K562 (cell line): ENCODE measurements around the gene IL17RC. TPM values are rescaled to one million over a fixed set of nuclear protein-coding genes. Genes with fewer than 3 reads are reported as not detected.

ENCODE experiments used
- ATAC-seq: fragments of 200-7000 bp; cut with Tn5 transposase; 3 replicates; pipeline ENCODE4 v1.9.1; 2020; ENCODE audit warnings: moderate library complexity
- BruUV-seq: library from RNA; stranded (reverse); fragments of 400-500 nt; replicated peaks from 2 replicates; lab custom pipeline; 2021; lab: Mats Ljungman, UMichigan
- CTCF ChIA-PET: fragments of 300-600 bp; formaldehyde crosslinking; extraction: SDS; loops from one replicate; lab custom pipeline; 2021; ENCODE audit warnings: low intra/inter-chr PET ratio; lab: Yijun Ruan, JAX
- POLR2A ChIA-PET: fragments of 300-600, 350-650 bp; sonication (Branson Sonifier 250); formaldehyde crosslinking; extraction: SDS; loops from one replicate; lab custom pipeline; 2021; ENCODE audit warnings: antibody characterized with exemption, inconsistent platforms; lab: Yijun Ruan, JAX
- DNase-seq, 4 experiments: peaks; one replicate each; pipeline versions ENCODE4 v3.0.0 to v3.0.0-alpha.2; 2011 to 2018; ENCODE audit warnings: low spot score in 3 of 4, mixed read lengths in 3 of 4; ENCODE audit errors: extremely low read depth in 1 of 4
- FAIRE-seq: peaks from 2 replicates; lab custom pipeline; 2011; peaks lifted over from hg19 to GRCh38; lab: Jason Lieb, UNC
- H2AFZ ChIP-seq: 2 replicates; pipeline ENCODE4 v1.6.0; 2011; ENCODE audit warnings: low read depth, low read length, control low read depth, inconsistent platforms
- H3K27ac ChIP-seq: fragments of 200-600 bp; 3 replicates; pipeline ENCODE4 v1.8.0; 2011; ENCODE audit warnings: low read depth, mild to moderate bottlenecking, control low read depth, inconsistent platforms, low read length, moderate library complexity, mixed read lengths; ENCODE audit errors: extremely low read depth
- H3K27me3 ChIP-seq, 2 experiments: fragments of 300-600 bp in 1 of 2; 2 replicates in 1 of 2; 3 replicates in 1 of 2; pipeline versions ENCODE4 v1.6.0 to v1.8.0; 2011; ENCODE audit warnings: inconsistent platforms in 2 of 2, low read length in 2 of 2, mild to moderate bottlenecking in 1 of 2, mixed read lengths in 1 of 2, moderate library complexity in 1 of 2; ENCODE audit not compliant: control insufficient read depth in 2 of 2, insufficient read depth in 2 of 2
- H3K36me3 ChIP-seq: fragments of 300-600 bp; 3 replicates; pipeline ENCODE4 v1.8.0; 2011; ENCODE audit warnings: mild to moderate bottlenecking, low read length, inconsistent platforms; ENCODE audit not compliant: control insufficient read depth, insufficient read depth
- H3K4me1 ChIP-seq, 2 experiments: fragments of 200-600 bp in 1 of 2; replicated peaks in 1 of 2; 2 replicates in 1 of 2; 3 replicates in 1 of 2; pipeline versions ENCODE4 v1.5.1 to v1.8.0; 2011; ENCODE audit warnings: inconsistent platforms in 2 of 2, low read length in 2 of 2, mild to moderate bottlenecking in 1 of 2, mixed read lengths in 1 of 2, moderate library complexity in 1 of 2; ENCODE audit not compliant: control insufficient read depth in 2 of 2, insufficient read depth in 2 of 2
- H3K4me2 ChIP-seq: 2 replicates; pipeline ENCODE4 v1.6.1; 2011; ENCODE audit warnings: low read length, control low read depth, inconsistent platforms, mixed read lengths; ENCODE audit not compliant: insufficient read depth
- H3K4me3 ChIP-seq: fragments of 200-600 bp; sonication (generic), shearing (Covaris generic); 2 replicates; pipeline ENCODE4 v1.5.1; 2016; ENCODE audit warnings: control low read depth, inconsistent platforms
- H3K79me2 ChIP-seq: fragments of 200-600 bp; 3 replicates; pipeline ENCODE4 v1.8.0; 2011; ENCODE audit warnings: low read length, inconsistent platforms; ENCODE audit not compliant: control insufficient read depth, insufficient read depth
- H3K9ac ChIP-seq, 2 experiments: 2 replicates each; pipeline versions ENCODE4 v1.6.0 to v1.6.1; 2011; ENCODE audit warnings: low read depth in 2 of 2, low read length in 2 of 2, control low read depth in 1 of 2, inconsistent platforms in 1 of 2, mild to moderate bottlenecking in 1 of 2, mixed read lengths in 1 of 2; ENCODE audit not compliant: insufficient read depth in 1 of 2
- H3K9me1 ChIP-seq: one replicate; pipeline ENCODE4 v1.6.0; 2011; ENCODE audit warnings: inconsistent platforms, mild to moderate bottlenecking, low read length, moderate library complexity; ENCODE audit not compliant: control insufficient read depth, insufficient read depth
- H3K9me3 ChIP-seq: replicated peaks from 2 replicates; pipeline ENCODE4 v1.5.1; 2011; ENCODE audit warnings: low read depth, low read length, inconsistent platforms; ENCODE audit not compliant: control insufficient read depth, insufficient read depth
- H4K20me1 ChIP-seq: replicated peaks from 2 replicates; pipeline ENCODE4 v1.6.1; 2011; ENCODE audit warnings: low read length, inconsistent platforms, mixed read lengths; ENCODE audit not compliant: control insufficient read depth, insufficient read depth
- CTBP1 ChIP-seq: fragments of 450-650 bp; IDR thresholded peaks from 2 replicates; pipeline ENCODE4 v1.6.1; 2016; ENCODE audit warnings: borderline replicate concordance
- ELF1 ChIP-seq: fragments of 200-800 bp; sonication (Bioruptor generic); IDR thresholded peaks from 2 replicates; pipeline ENCODE4 v1.6.1; 2016; ENCODE audit warnings: missing genetic modification characterization, missing compliant biosample characterization
- HDAC3 ChIP-seq: fragments of 450-650 bp; IDR thresholded peaks from 2 replicates; pipeline ENCODE4 v1.6.1; 2018; ENCODE audit warnings: borderline replicate concordance, mild to moderate bottlenecking, moderate library complexity; ENCODE audit not compliant: partially characterized antibody
- MAFG ChIP-seq: fragments of 450-650 bp; conservative IDR thresholded peaks from 2 replicates; pipeline ENCODE4 v1.6.1; 2016; ENCODE audit warnings: missing genetic modification characterization, missing compliant biosample characterization
- MBD2 ChIP-seq: sonication (generic); IDR thresholded peaks from 2 replicates; pipeline ENCODE4 v1.6.1; 2016; ENCODE audit warnings: low read depth, borderline replicate concordance
- MYBL2 ChIP-seq, 2 experiments: fragments of 450-650 bp in 1 of 2; sonication (generic) in 1 of 2; formaldehyde crosslinking in 1 of 2; IDR thresholded peaks; 2 replicates each; pipeline versions ENCODE4 v1.6.1 to v1.8.1; 2017 to 2022; ENCODE audit warnings: borderline replicate concordance in 1 of 2, inconsistent platforms in 1 of 2, low read depth in 1 of 2, mild to moderate bottlenecking in 1 of 2, missing genetic modification reagents in 1 of 2, moderate library complexity in 1 of 2
- NFRKB ChIP-seq: fragments of 450-650 bp; IDR thresholded peaks from 2 replicates; pipeline ENCODE4 v1.6.1; 2016; ENCODE audit warnings: low read depth
- POU5F1 ChIP-seq: fragments of 150-350 bp; IDR thresholded peaks from 2 replicates; pipeline ENCODE4 v1.6.1; 2014; ENCODE audit warnings: borderline replicate concordance, low read length, low read depth, mild to moderate bottlenecking; ENCODE audit not compliant: partially characterized antibody
- SMAD3 ChIP-seq: fragments of 450-650 bp; formaldehyde crosslinking; conservative IDR thresholded peaks from 2 replicates; pipeline ENCODE4 v1.4.0; 2020; ENCODE audit warnings: mild to moderate bottlenecking
- ZC3H8 ChIP-seq: fragments of 450-650 bp; IDR thresholded peaks from 2 replicates; pipeline ENCODE4 v1.6.1; 2017
- ZFP36 ChIP-seq: fragments of 150-350 bp; IDR thresholded peaks from 2 replicates; pipeline ENCODE4 v1.6.1; 2018; ENCODE audit warnings: low read length, low read depth; ENCODE audit not compliant: partially characterized antibody
- ZNF780A ChIP-seq: fragments of 250-450 bp; sonication (Bioruptor Pico); IDR thresholded peaks from 2 replicates; pipeline ENCODE4 v1.5.0; 2021; ENCODE audit warnings: mild to moderate bottlenecking
- WGBS: fragments of 100-300 bp; shearing (Covaris generic); methylation state at CpG from one replicate; pipeline ENCODE4 v1.1.6; 2016; ENCODE audit warnings: low coverage, mixed read lengths; ENCODE audit not compliant: insufficient coverage; ENCODE audit errors: missing lambda C conversion rate; 5-methylcytosine and 5-hydroxymethylcytosine counted together
- in situ Hi-C: fragments of 300-500 bp; cut with MboI; formaldehyde crosslinking; loops from 4 replicates; pipeline ENCODE4 v1.15.0; 2018; ENCODE audit warnings: inconsistent platforms, mixed read lengths
- intact Hi-C: fragments of 100-400 bp; cut with micrococcal nuclease; formaldehyde crosslinking; loops from 2 replicates; pipeline ENCODE4 v1.14.2; 2022
- polyA plus RNA-seq, 8 experiments: library from polyadenylated mRNA; depleted of rRNA in 4 of 8; stranded (reverse) in 5 of 8; unstranded in 3 of 8; fragments of >200 nt; fragmentation: Nextera tagmentation in 2 of 8; fragmentation: Illumina TruSeq in 1 of 8; extraction: Ambion mirVana in 2 of 8; extraction: Trizol in 1 of 8; gene quantifications; 2 replicates each; pipeline versions ENCODE4 v1.2.1 to v1.2.3, GENCODE V29; 2011 to 2014; ENCODE audit warnings: inconsistent platforms in 1 of 8, missing spikeins in 1 of 8
- total RNA-seq, 7 experiments: library from RNA; depleted of rRNA in 6 of 7; stranded (reverse); fragments of >200 nt in 6 of 7; fragmentation: Illumina TruSeq in 2 of 7; extraction: Trizol in 2 of 7; gene quantifications; 2 replicates each; pipeline versions ENCODE4 v1.2.1 to v1.2.3, GENCODE V29; 2011 to 2021; ENCODE audit warnings: low replicate concordance in 1 of 7
- TF ChIP-seq, protein P1 (sequence below): fragments of 450-650 bp; IDR thresholded peaks from 2 replicates; pipeline ENCODE4 v1.6.1; 2016; ENCODE audit warnings: borderline replicate concordance
- TF ChIP-seq, protein P2 (sequence below): fragments of 250-450 bp; sonication (Bioruptor Pico); IDR thresholded peaks from 2 replicates; pipeline ENCODE4 v1.9.0; 2021; ENCODE audit warnings: mild to moderate bottlenecking
- TF ChIP-seq, protein P3 (sequence below): sonication (generic); formaldehyde crosslinking; IDR thresholded peaks from 2 replicates; pipeline ENCODE4 v1.8.0; 2022; ENCODE audit warnings: mild to moderate bottlenecking, missing genetic modification reagents

The IL17RC gene
- total and polyA plus RNA-seq, 9 of the 15 experiments (the other 6 are each of a cell fraction or from before 2014, with no cell fraction given) = 0.15 to 11.4 (median 7.1) TPM; not detected in 1

DNA sequence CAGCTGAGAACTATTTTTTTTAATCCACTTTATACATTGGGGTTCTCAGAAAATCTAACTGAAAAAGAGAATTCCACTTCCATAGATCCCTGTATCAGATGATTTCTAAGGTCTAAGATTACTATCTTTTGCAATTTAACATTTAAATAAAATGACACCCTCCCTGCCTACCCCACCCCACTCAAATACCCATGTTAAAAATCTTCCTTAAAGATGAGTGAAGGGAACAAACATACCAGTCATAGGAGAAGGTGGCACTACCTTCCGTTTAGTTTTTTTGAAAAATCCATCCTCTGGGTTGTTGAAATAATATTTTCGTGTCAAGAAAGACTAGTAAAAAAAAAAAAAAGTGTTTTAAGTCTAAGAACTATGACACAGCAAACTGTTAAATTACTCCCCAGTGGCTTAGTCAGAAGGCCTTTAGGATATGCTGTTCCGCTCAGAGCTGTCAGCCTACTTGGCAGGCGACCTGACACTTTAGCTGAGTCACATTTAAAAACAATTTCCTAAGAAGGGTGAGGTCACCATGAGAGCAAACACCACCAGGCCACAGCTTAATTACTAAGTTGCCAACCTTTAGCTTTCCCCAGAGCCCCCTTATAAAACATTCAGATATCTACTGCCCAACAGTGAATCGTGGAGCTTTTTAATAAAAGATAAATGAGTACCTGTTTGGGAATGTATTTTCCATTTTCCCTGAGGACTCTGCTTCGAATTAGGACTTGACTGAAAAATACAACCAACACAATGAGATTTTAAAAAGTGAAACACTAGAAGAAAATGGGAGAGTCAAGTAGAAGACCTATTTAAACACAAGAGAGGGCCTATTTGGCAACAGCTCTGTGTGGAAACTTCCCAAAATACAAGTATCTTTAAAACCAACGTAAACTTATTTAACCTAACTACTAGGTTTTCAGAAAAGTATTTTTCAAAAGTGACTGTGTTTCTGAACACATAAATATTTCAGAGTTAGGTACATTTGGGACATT, 60.1 kb downstream of the IL17RC start (continued):
- TF ChIP-seq, protein P1, sequence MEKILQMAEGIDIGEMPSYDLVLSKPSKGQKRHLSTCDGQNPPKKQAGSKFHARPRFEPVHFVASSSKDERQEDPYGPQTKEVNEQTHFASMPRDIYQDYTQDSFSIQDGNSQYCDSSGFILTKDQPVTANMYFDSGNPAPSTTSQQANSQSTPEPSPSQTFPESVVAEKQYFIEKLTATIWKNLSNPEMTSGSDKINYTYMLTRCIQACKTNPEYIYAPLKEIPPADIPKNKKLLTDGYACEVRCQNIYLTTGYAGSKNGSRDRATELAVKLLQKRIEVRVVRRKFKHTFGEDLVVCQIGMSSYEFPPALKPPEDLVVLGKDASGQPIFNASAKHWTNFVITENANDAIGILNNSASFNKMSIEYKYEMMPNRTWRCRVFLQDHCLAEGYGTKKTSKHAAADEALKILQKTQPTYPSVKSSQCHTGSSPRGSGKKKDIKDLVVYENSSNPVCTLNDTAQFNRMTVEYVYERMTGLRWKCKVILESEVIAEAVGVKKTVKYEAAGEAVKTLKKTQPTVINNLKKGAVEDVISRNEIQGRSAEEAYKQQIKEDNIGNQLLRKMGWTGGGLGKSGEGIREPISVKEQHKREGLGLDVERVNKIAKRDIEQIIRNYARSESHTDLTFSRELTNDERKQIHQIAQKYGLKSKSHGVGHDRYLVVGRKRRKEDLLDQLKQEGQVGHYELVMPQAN = no peak

DNA sequence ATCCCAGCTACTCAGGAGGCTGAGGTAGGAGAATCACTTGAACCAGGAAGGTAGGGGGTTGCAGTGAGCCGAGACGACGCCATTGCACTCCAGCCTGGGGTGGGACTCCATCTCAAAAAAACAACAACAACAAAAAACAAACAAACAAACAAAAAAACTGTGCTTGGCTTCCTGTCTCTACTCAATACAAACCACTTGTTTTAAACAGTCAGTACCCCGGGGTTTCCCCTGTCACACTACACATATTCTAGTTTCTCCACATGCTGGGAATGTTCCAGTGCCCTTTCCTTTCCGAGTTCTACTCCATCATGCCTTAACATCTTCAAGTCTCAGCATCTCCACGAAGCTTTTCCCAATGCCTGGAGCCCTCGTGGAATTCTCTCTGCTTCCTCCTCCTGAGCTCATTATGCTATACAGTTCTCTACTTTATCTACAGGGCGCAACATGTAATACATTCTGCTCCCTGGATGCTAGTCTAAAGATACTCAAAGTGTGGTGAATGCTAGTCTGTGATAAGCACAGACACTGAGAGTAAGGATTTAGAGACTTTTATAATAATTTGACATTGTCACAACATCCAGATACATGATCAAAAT, 61.9 kb downstream of the IL17RC start:
- peaks cover 75% of the 10 kb centered on the region for H3K79me2 ChIP-seq
- no peak overlapping the region for H3K4me3 ChIP-seq
- ChIA-PET CTCF (no interaction called here), POLR2A (interaction anchor here (0.6 to 4.6 kb wide), 9 partner anchors 8 to 858 kb away, joined by 3 to 53 read pairs (median 5); partner anchors contain the start of gene EMC3)
- H2AFZ ChIP-seq = peak overlapping the region; percentile 32
- intact Hi-C loops = no loop called here
- FAIRE-seq = peak; percentile 75
- H3K9me1 ChIP-seq = no peaks in the 10 kb centered on the region
- in situ Hi-C loops = no loop called here
- peak overlapping the region; percentile 99 for H3K27ac ChIP-seq
- H3K9ac ChIP-seq = peak overlapping the region; percentile 70 to 94; a peak in 3 of 4 replicates
- peaks cover 63% of the 10 kb centered on the region for H3K36me3 ChIP-seq
- ATAC-seq = peak; percentile 74
- H3K27me3 ChIP-seq = no peaks in the 10 kb centered on the region
- no peaks in the 10 kb centered on the region for H4K20me1 ChIP-seq
- peak overlapping the region; percentile 73 for H3K4me2 ChIP-seq
- peak; percentile 31 to 85 (median 54) for DNase-seq
- 6% methylated on average over 8 of the region's 8 CpGs for WGBS
- no peaks in the 10 kb centered on the region for H3K9me3 ChIP-seq
- peaks cover 43 to 45% of the 10 kb centered on the region in 2 experiments for H3K4me1 ChIP-seq
- no TSS peak for BruUV-seq
- TF ChIP-seq, protein P2, sequence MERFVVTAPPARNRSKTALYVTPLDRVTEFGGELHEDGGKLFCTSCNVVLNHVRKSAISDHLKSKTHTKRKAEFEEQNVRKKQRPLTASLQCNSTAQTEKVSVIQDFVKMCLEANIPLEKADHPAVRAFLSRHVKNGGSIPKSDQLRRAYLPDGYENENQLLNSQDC = no peak
- TF ChIP-seq POU5F1 (no peak), ZNF780A (CRISPR knock-in tag) (no peak), ZC3H8 (no peak), HDAC3 (peak; percentile 80), MAFG (tag) (0 out of 2 replicates have a peak, but pooled peaks have one; percentile 23), NFRKB (peak; percentile 83; the same call in 1 of the 2 replicates), MYBL2 (IDR thresholded peaks at IDR 0.05; ENCODE audit: low read depth) (no peak), MYBL2 (CRISPR knock-in tag; IDR thresholded peaks at IDR 0.05; ENCODE audit: borderline replicate concordance) (no peak), CTBP1 (peak; percentile 50; the same call in 1 of the 2 replicates), SMAD3 (CRISPR knock-in tag) (0 out of 2 replicates have a peak, but pooled peaks have one; percentile 35), ZFP36 (no peak), ELF1 (no peak; the same call in 1 of the 2 replicates), MBD2 (peak; percentile 52; the same call in 1 of the 2 replicates)
- TF ChIP-seq, protein P3, sequence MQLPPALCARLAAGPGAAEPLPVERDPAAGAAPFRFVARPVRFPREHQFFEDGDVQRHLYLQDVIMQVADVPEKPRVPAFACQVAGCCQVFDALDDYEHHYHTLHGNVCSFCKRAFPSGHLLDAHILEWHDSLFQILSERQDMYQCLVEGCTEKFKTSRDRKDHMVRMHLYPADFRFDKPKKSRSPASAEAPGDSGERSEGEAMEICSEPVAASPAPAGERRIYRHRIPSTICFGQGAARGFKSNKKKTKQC (CRISPR knock-in tag) = no peak; the same call in 1 of the 2 replicates
